Keratinocyte (primary cell): ENCODE data around the gene MYMK. TPM values are rescaled to one million over a fixed set of nuclear protein-coding genes. Genes with fewer than 3 reads are reported as not detected.

Experiments
- DNase-seq: peaks from one replicate; pipeline ENCODE4 v3.0.0-alpha.2; 2011; ENCODE audit warnings: low read depth, missing footprints, low spot score
- FAIRE-seq: peaks from 2 replicates; lab custom pipeline; 2011; peaks lifted over from hg19 to GRCh38; lab: Jason Lieb, UNC
- H2AFZ ChIP-seq: 2 replicates; pipeline ENCODE4 v1.6.0; 2012; ENCODE audit warnings: low read length, control low read depth, inconsistent platforms; ENCODE audit not compliant: control insufficient read depth
- H3K27ac ChIP-seq: 2 replicates; pipeline ENCODE4 v1.5.1; 2011; ENCODE audit warnings: low read length; ENCODE audit not compliant: control insufficient read depth, insufficient read depth
- H3K27me3 ChIP-seq: 3 replicates; pipeline ENCODE4 v1.6.0; 2011; ENCODE audit warnings: low read length; ENCODE audit not compliant: control insufficient read depth, insufficient read depth; ENCODE audit errors: extremely low read depth
- H3K36me3 ChIP-seq, 2 experiments: 2 replicates in 1 of 2; 3 replicates in 1 of 2; pipeline ENCODE4 v1.5.1; 2011; ENCODE audit warnings: low read length in 2 of 2, mild to moderate bottlenecking in 1 of 2; ENCODE audit not compliant: control insufficient read depth in 2 of 2, insufficient read depth in 2 of 2; ENCODE audit errors: extremely low read depth in 1 of 2
- H3K4me1 ChIP-seq: 3 replicates; pipeline ENCODE4 v1.5.1; 2011; ENCODE audit warnings: low read length; ENCODE audit not compliant: control insufficient read depth, insufficient read depth; ENCODE audit errors: extremely low read depth
- H3K4me2 ChIP-seq: 3 replicates; pipeline ENCODE4 v1.6.0; 2011; ENCODE audit warnings: low read depth, low read length; ENCODE audit not compliant: control insufficient read depth, insufficient read depth; ENCODE audit errors: extremely low read depth
- H3K4me3 ChIP-seq, 3 experiments: fragments of 200-600 bp in 1 of 3; sonication (generic) in 1 of 3; 2 replicates in 2 of 3; 3 replicates in 1 of 3; pipeline ENCODE4 v1.5.1; 2011 to 2016; ENCODE audit warnings: low read length in 3 of 3, mild to moderate bottlenecking in 3 of 3, control low read depth in 2 of 3, inconsistent platforms in 1 of 3, low read depth in 1 of 3, mixed read lengths in 1 of 3, mixed run types in 1 of 3, moderate library complexity in 1 of 3; ENCODE audit not compliant: control insufficient read depth in 2 of 3, insufficient read depth in 2 of 3; ENCODE audit errors: extremely low read depth in 1 of 3
- H3K79me2 ChIP-seq: 2 replicates; pipeline ENCODE4 v1.6.0; 2012; ENCODE audit warnings: low read length; ENCODE audit not compliant: control insufficient read depth, insufficient read depth
- H3K9ac ChIP-seq: 3 replicates; pipeline ENCODE4 v1.6.0; 2011; ENCODE audit warnings: low read length; ENCODE audit not compliant: control insufficient read depth, insufficient read depth; ENCODE audit errors: extremely low read depth
- H3K9me1 ChIP-seq: 3 replicates; pipeline ENCODE4 v1.6.0; 2011; ENCODE audit warnings: low read length; ENCODE audit not compliant: control insufficient read depth, insufficient read depth; ENCODE audit errors: extremely low read depth
- H3K9me3 ChIP-seq: 2 replicates; pipeline ENCODE4 v1.5.1; 2012; ENCODE audit warnings: low read depth, low read length; ENCODE audit not compliant: control insufficient read depth
- H4K20me1 ChIP-seq: 3 replicates; pipeline ENCODE4 v1.6.0; 2011; ENCODE audit warnings: low read length; ENCODE audit not compliant: control insufficient read depth, insufficient read depth; ENCODE audit errors: extremely low read depth
- CTCF ChIP-seq, 3 experiments: IDR thresholded peaks in 1 of 3; conservative IDR thresholded peaks in 1 of 3; optimal IDR thresholded peaks in 1 of 3; 2 replicates in 2 of 3; 3 replicates in 1 of 3; pipeline versions ENCODE3 to v1.5.1; 2011; ENCODE audit warnings: low read length in 3 of 3, mild to moderate bottlenecking in 3 of 3, moderate library complexity in 2 of 3, control low read depth in 1 of 3, inconsistent platforms in 1 of 3; ENCODE audit not compliant: insufficient read depth in 2 of 3; ENCODE audit errors: extremely low read depth in 1 of 3
- EZH2 ChIP-seq: IDR thresholded peaks from one replicate; pipeline ENCODE4 v1.6.1; 2012; ENCODE audit warnings: inconsistent platforms, mild to moderate bottlenecking, low read length, moderate library complexity
- dilution Hi-C: fragments of 300-500 bp; cut with MboI; formaldehyde crosslinking; loops from one replicate; pipeline ENCODE4 v1.7.0; 2020; ENCODE audit warnings: low sequenced_read_pairs; ENCODE audit not compliant: extremely low pct_ligation_motif_present
- polyA plus RNA-seq, 5 experiments: library from polyadenylated mRNA; depleted of rRNA in 3 of 5; stranded (reverse) in 3 of 5; stranded (forward) in 1 of 5; unstranded in 1 of 5; fragments of >200 nt; gene quantifications; 1 replicate in 1 of 5; 2 replicates in 3 of 5; 3 replicates in 1 of 5; pipeline versions ENCODE4 v1.2.1 to v1.2.3, GENCODE V29; 2011 to 2012; ENCODE audit warnings: missing spikeins in 2 of 5, low read depth in 1 of 5, low replicate concordance in 1 of 5

MYMK gene
- polyA plus RNA-seq, 1 donor (not counting 4 experiments of a cell fraction or from before 2014, with no cell fraction given) = not detected

GRCh38 chr9:133527444-133527920, 2.7 kb upstream of the MYMK start:
- H3K27me3 ChIP-seq = peaks cover 65% of the 10 kb centered on the region
- H3K9me3 ChIP-seq = no peaks in the 10 kb centered on the region
- H3K36me3 ChIP-seq = no peaks in the 10 kb centered on the region
- dilution Hi-C loops = no loop called here
- H3K4me1 ChIP-seq = no peaks in the 10 kb centered on the region
- no peak for TF ChIP-seq CTCF (optimal IDR thresholded peaks at IDR 0.05 in 1 of 3, IDR thresholded peaks at IDR 0.05 in 1 of 3, conservative IDR thresholded peaks at IDR 0.05 in 1 of 3; ENCODE audit: extremely low read depth in 1 of 3, insufficient read depth in 2 of 3, low read length in 3 of 3)
- no peak for TF ChIP-seq EZH2
- DNase-seq (no peak), FAIRE-seq (no peak)
- H3K4me3 ChIP-seq = no peak overlapping the region
- no peak overlapping the region for H2AFZ ChIP-seq
- no peak overlapping the region for H3K4me2 ChIP-seq
- no peaks in the 10 kb centered on the region for H4K20me1 ChIP-seq
- H3K9ac ChIP-seq = no peak overlapping the region
- no peaks in the 10 kb centered on the region for H3K9me1 ChIP-seq
- H3K27ac ChIP-seq = no peak overlapping the region
- H3K79me2 ChIP-seq = no peaks in the 10 kb centered on the region

GRCh38 chr9:133526721-133527321, 2.1 kb upstream of the MYMK start:
- H3K27me3 ChIP-seq = peaks cover 65% of the 10 kb centered on the region
- H3K27ac ChIP-seq = no peak overlapping the region
- DNase-seq (no peak), FAIRE-seq (no peak)
- no peak overlapping the region for H3K9ac ChIP-seq
- TF ChIP-seq CTCF (optimal IDR thresholded peaks at IDR 0.05 in 1 of 3, IDR thresholded peaks at IDR 0.05 in 1 of 3, conservative IDR thresholded peaks at IDR 0.05 in 1 of 3; ENCODE audit: extremely low read depth in 1 of 3, insufficient read depth in 2 of 3, low read length in 3 of 3) = no peak
- no peak for TF ChIP-seq EZH2
- no peaks in the 10 kb centered on the region for H3K36me3 ChIP-seq
- no peaks in the 10 kb centered on the region for H4K20me1 ChIP-seq
- H3K4me2 ChIP-seq = no peak overlapping the region
- H3K4me3 ChIP-seq = no peak overlapping the region
- no peaks in the 10 kb centered on the region for H3K9me3 ChIP-seq
- dilution Hi-C loops = no loop called here
- no peaks in the 10 kb centered on the region for H3K4me1 ChIP-seq
- H3K79me2 ChIP-seq = no peaks in the 10 kb centered on the region
- H2AFZ ChIP-seq = no peak overlapping the region
- H3K9me1 ChIP-seq = no peaks in the 10 kb centered on the region
